T-helper 9 cell (primary cell): ENCODE data around the gene RNF151.

Experiments used
- DNase-seq: peaks from one replicate; pipeline ENCODE4 v3.0.0-alpha.2; 2020

RNF151 gene

GRCh38 chr16:1978476-1979120 is 11.9 kb downstream of the RNF151 start:
- DNase-seq: no peak

GRCh38 chr16:1979271-1980029 is 12.8 kb downstream of the RNF151 start:
- DNase-seq: no peak

GRCh38 chr16:1980030-1980769 is 13.5 kb downstream of the RNF151 start:
- no peak for DNase-seq

GRCh38 chr16:1980770-1981087 is 14.1 kb downstream of the RNF151 start:
- DNase-seq: no peak

- DNase-seq: no peak
These were observed 14.8 kb downstream of the RNF151 start, which contains the start of gene NOXO1 for GRCh38 chr16:1981398-1981836. Gene NOXO1, minus strand, starts transcription at chr16:1981469. Its CDS starts 290 bp downstream, at chr16:1981179.

GRCh38 chr16:1982013-1982433 is 15.4 kb downstream of the RNF151 start:
- DNase-seq: no peak

- DNase-seq: no peak
These were observed 16.4 kb downstream of the RNF151 start for GRCh38 chr16:1982991-1983543.

- peak; percentile 41 for DNase-seq
These were observed 17.1 kb downstream of the RNF151 start, which contains the start of gene GFER for GRCh38 chr16:1983544-1984346. Gene GFER, plus strand, starts transcription at chr16:1984193. Its CDS starts 26 bp downstream, at chr16:1984219.

- DNase-seq: no peak
These were observed 17.9 kb downstream of the RNF151 start for GRCh38 chr16:1984347-1985225.

GRCh38 chr16:1985466-1986150 is 19.0 kb downstream of the RNF151 start:
- DNase-seq: no peak

GRCh38 chr16:1987198-1987597 is 20.5 kb downstream of the RNF151 start:
- no peak for DNase-seq

- no peak for DNase-seq
These were observed 22.8 kb downstream of the RNF151 start, which contains the start of gene SYNGR3 for GRCh38 chr16:1989209-1990100. Gene SYNGR3, plus strand, starts transcription at chr16:1989970. Its CDS starts 133 bp downstream, at chr16:1990103.

GRCh38 chr16:1990101-1990350 is 23.4 kb downstream of the RNF151 start:
- DNase-seq: no peak

GRCh38 chr16:1990351-1991134 is 23.9 kb downstream of the RNF151 start:
- DNase-seq: peak; percentile 22

- DNase-seq: peak; percentile 49
These were observed 24.5 kb downstream of the RNF151 start for GRCh38 chr16:1991135-1991551.

GRCh38 chr16:1991588-1991947 is 24.9 kb downstream of the RNF151 start:
- DNase-seq: no peak

- peak; percentile 100 for DNase-seq
These were observed 25.5 kb downstream of the RNF151 start for GRCh38 chr16:1991948-1992703.

GRCh38 chr16:1992704-1993317 is 26.2 kb downstream of the RNF151 start:
- DNase-seq: peak; percentile 29
